ENCODE measurements around the gene DPYD. TPM values are rescaled to one million over a fixed set of nuclear protein-coding genes. Genes with fewer than 3 reads are reported as not detected.

The DPYD gene
- total and polyA plus RNA-seq, 4 donors: 17.7 to 99.3 (median 74.4) TPM

- Histone ChIP-seq H3K27ac (ENCODE audit: low read depth in 1 of 2, low read length in 1 of 2) (no peak overlapping the region), H3K9me3 (ENCODE audit: control insufficient read depth in 4 of 4, insufficient read depth in 3 of 4, low read length in 3 of 4) (no peaks in the 10 kb centered on the region), H3K4me3 (no peak overlapping the region), H3K36me3 (ENCODE audit: control insufficient read depth in 4 of 4, insufficient read depth in 4 of 4, low read length in 4 of 4) (peaks cover 0 to 3% (median 0%) of the 10 kb centered on the region in 4 donors), H3K9ac (ENCODE audit: insufficient read depth in 1 of 2, low read length in 2 of 2) (no peak overlapping the region), H3K4me1 (ENCODE audit: control insufficient read depth in 5 of 5, insufficient read depth in 5 of 5, low read length in 5 of 5) (no peaks in the 10 kb centered on the region), H3K27me3 (ENCODE audit: control insufficient read depth in 3 of 3, insufficient read depth in 3 of 3, low read length in 2 of 3) (no peaks in the 10 kb centered on the region)
- no peak for DNase-seq
- TF ChIP-seq CTCF (IDR thresholded peaks at IDR 0.05; ENCODE audit: control extremely low read depth, extremely low read depth): no peak
- ATAC-seq (ENCODE audit: insufficient read depth, low FRiP score): no peak
- 97 to 99% methylated on average over 2 of the region's 2 CpGs for WGBS, 2 donors
These were observed 199.6 kb downstream of the DPYD start for GRCh38 chr1:97721221-97721620.

- 96% methylated on average over 5 of the region's 5 CpGs for WGBS, 2 donors
- Histone ChIP-seq H3K9me3 (ENCODE audit: control insufficient read depth in 4 of 4, insufficient read depth in 3 of 4, low read length in 3 of 4) (no peaks in the 10 kb centered on the region), H3K4me3 (no peak overlapping the region), H3K27me3 (ENCODE audit: control insufficient read depth in 3 of 3, insufficient read depth in 3 of 3, low read length in 2 of 3) (no peaks in the 10 kb centered on the region), H3K9ac (ENCODE audit: insufficient read depth in 1 of 2, low read length in 2 of 2) (no peak overlapping the region), H3K36me3 (ENCODE audit: control insufficient read depth in 4 of 4, insufficient read depth in 4 of 4, low read length in 4 of 4) (peaks cover 0 to 3% (median 0%) of the 10 kb centered on the region in 4 donors), H3K27ac (ENCODE audit: low read depth in 1 of 2, low read length in 1 of 2) (no peak overlapping the region), H3K4me1 (ENCODE audit: control insufficient read depth in 5 of 5, insufficient read depth in 5 of 5, low read length in 5 of 5) (no peaks in the 10 kb centered on the region)
- ATAC-seq (ENCODE audit: insufficient read depth, low FRiP score): no peak
- TF ChIP-seq CTCF (IDR thresholded peaks at IDR 0.05; ENCODE audit: control extremely low read depth, extremely low read depth): no peak
- DNase-seq: no peak
These were observed 207.9 kb downstream of the DPYD start for GRCh38 chr1:97712980-97713379.

DNA sequence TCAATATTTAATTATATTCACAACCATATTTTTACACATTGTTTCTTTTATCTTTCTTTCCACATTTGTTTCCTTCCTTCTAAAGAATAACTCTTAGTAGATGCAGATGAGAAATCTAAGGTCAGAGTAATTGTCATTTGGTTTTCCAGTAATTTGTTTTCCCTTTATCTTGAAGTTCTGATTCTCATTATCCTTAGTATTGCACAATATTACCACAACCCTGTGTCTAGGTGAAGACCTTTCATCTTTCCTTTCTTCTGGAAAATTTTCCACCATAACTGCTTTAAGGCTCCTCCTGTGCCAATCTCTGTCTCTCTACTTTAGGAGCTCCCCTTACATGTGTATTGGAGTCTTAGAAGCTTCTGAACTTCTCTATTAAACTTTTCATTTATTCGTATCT is 209.0 kb downstream of the DPYD start:
- no peak for DNase-seq
- H3K27ac ChIP-seq (ENCODE audit: low read depth in 1 of 2, low read length in 1 of 2): no peak overlapping the region
- no peaks in the 10 kb centered on the region for H3K9me3 ChIP-seq (ENCODE audit: control insufficient read depth in 4 of 4, insufficient read depth in 3 of 4, low read length in 3 of 4)
- H3K27me3 ChIP-seq (ENCODE audit: control insufficient read depth in 3 of 3, insufficient read depth in 3 of 3, low read length in 2 of 3): no peaks in the 10 kb centered on the region
- TF ChIP-seq CTCF (IDR thresholded peaks at IDR 0.05; ENCODE audit: control extremely low read depth, extremely low read depth): no peak
- H3K4me1 ChIP-seq (ENCODE audit: control insufficient read depth in 5 of 5, insufficient read depth in 5 of 5, low read length in 5 of 5): no peaks in the 10 kb centered on the region
- 98 to 99% methylated on average over 1 of the region's 1 CpG for WGBS, 2 donors
- ATAC-seq (ENCODE audit: insufficient read depth, low FRiP score): no peak
- H3K9ac ChIP-seq (ENCODE audit: insufficient read depth in 1 of 2, low read length in 2 of 2): no peak overlapping the region
- H3K36me3 ChIP-seq (ENCODE audit: control insufficient read depth in 4 of 4, insufficient read depth in 4 of 4, low read length in 4 of 4): no peaks in the 10 kb centered on the region
- no peak overlapping the region for H3K4me3 ChIP-seq

DNA sequence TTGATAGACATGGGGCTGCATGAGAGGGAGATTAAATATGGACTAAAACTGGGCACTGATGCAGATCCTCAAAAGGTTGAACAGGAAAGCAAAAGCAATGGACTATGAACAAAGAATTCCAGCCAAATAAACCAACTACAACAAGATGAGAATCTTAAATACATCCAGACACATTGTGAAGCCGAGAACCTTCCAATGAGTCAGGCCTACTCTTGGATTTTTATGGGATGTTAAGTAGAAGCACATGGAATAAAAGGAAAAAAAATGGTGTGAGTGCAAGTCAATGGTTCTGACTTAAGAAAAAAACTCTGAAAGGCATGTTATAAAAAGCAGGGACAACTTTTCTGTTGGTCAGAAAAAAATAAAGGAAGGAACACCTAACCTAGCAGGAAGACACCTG is 227.2 kb downstream of the DPYD start:
- Histone ChIP-seq H3K9me3 (ENCODE audit: control insufficient read depth in 4 of 4, insufficient read depth in 3 of 4, low read length in 3 of 4) (no peaks in the 10 kb centered on the region), H3K27me3 (ENCODE audit: control insufficient read depth in 3 of 3, insufficient read depth in 3 of 3, low read length in 2 of 3) (no peaks in the 10 kb centered on the region), H3K4me3 (no peak overlapping the region), H3K9ac (ENCODE audit: insufficient read depth in 1 of 2, low read length in 2 of 2) (no peak overlapping the region), H3K4me1 (ENCODE audit: control insufficient read depth in 5 of 5, insufficient read depth in 5 of 5, low read length in 5 of 5) (no peaks in the 10 kb centered on the region), H3K27ac (ENCODE audit: low read depth in 1 of 2, low read length in 1 of 2) (no peak overlapping the region), H3K36me3 (ENCODE audit: control insufficient read depth in 4 of 4, insufficient read depth in 4 of 4, low read length in 4 of 4) (no peaks in the 10 kb centered on the region)
- no peak for TF ChIP-seq CTCF (IDR thresholded peaks at IDR 0.05; ENCODE audit: control extremely low read depth, extremely low read depth)
- WGBS, 2 donors: 97% methylated on average over 1 of the region's 1 CpG
- DNase-seq (no peak), ATAC-seq (ENCODE audit: insufficient read depth, low FRiP score) (no peak)

Data from lung (tissue), 12 donors.